HL-60 (cell line): ENCODE results near the gene RYR2.

ENCODE experiments used
- CTCF ChIP-seq: IDR thresholded peaks from one replicate; pipeline ENCODE4 v1.5.1; 2011; ENCODE audit warnings: low read length, control low read depth, inconsistent platforms; ENCODE audit not compliant: insufficient read depth
- GABPA ChIP-seq: IDR thresholded peaks from 2 replicates; pipeline ENCODE4 v1.6.1; 2012; ENCODE audit warnings: low read depth

DNA sequence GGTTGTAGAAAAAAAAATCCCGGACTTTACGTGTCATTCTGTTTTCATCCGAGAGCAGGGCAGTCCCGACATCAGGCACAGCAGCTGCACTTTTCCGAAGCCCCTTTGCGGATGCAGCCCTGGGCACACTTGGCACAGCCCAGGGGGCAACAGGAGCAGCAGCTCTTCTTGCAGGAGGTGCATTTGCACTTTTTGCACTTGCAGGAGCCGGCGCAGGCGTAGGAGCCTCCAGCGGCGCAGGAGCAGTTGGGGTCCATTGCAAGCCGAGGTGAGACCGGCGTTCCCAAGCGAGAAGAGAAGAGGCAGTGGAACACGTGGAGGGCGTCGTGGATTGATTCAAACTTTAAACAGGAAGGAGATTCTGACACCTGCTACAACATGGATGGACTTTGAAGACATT is 37.9 kb upstream of the RYR2 start, which contains the start of gene MT1HL1:
- TF ChIP-seq CTCF: no peak
- TF ChIP-seq GABPA: no peak
